ENCODE data around the gene CA10.

The CA10 gene

GRCh38 chr17:52071712-52072111 lies 86.8 kb downstream of the CA10 start:
- no peak for TF ChIP-seq CTCF (IDR thresholded peaks at IDR 0.05; ENCODE audit: insufficient read depth, low read length, poor library complexity, severe bottlenecking)
- H3K27me3 ChIP-seq (replicated peaks; ENCODE audit: control insufficient read depth, insufficient read depth, low read length) = no peaks in the 10 kb centered on the region
- DNase-seq (ENCODE audit: extremely low read depth, insufficient read length) = no peak
- H3K36me3 ChIP-seq (ENCODE audit: control insufficient read depth, insufficient read depth, low read length) = no peaks in the 10 kb centered on the region
- no peak overlapping the region for H3K4me3 ChIP-seq (replicated peaks; ENCODE audit: low read depth, low read length)

GRCh38 chr17:52064791-52065211 lies 93.7 kb downstream of the CA10 start:
- Histone ChIP-seq H3K36me3 (ENCODE audit: control insufficient read depth, insufficient read depth, low read length) (no peaks in the 10 kb centered on the region), H3K27me3 (replicated peaks; ENCODE audit: control insufficient read depth, insufficient read depth, low read length) (no peaks in the 10 kb centered on the region), H3K4me3 (replicated peaks; ENCODE audit: low read depth, low read length) (no peak overlapping the region)
- DNase-seq (ENCODE audit: extremely low read depth, insufficient read length) = no peak
- no peak for TF ChIP-seq CTCF (IDR thresholded peaks at IDR 0.05; ENCODE audit: insufficient read depth, low read length, poor library complexity, severe bottlenecking)

GRCh38 chr17:52049496-52049895 lies 109.0 kb downstream of the CA10 start:
- H3K36me3 ChIP-seq (ENCODE audit: control insufficient read depth, insufficient read depth, low read length) = no peaks in the 10 kb centered on the region
- no peak for DNase-seq (ENCODE audit: extremely low read depth, insufficient read length)
- no peak for TF ChIP-seq CTCF (IDR thresholded peaks at IDR 0.05; ENCODE audit: insufficient read depth, low read length, poor library complexity, severe bottlenecking)
- no peaks in the 10 kb centered on the region for H3K27me3 ChIP-seq (replicated peaks; ENCODE audit: control insufficient read depth, insufficient read depth, low read length)
- H3K4me3 ChIP-seq (replicated peaks; ENCODE audit: low read depth, low read length) = no peak overlapping the region

- no peak for TF ChIP-seq CTCF (IDR thresholded peaks at IDR 0.05; ENCODE audit: insufficient read depth, low read length, poor library complexity, severe bottlenecking)
- Histone ChIP-seq H3K36me3 (ENCODE audit: control insufficient read depth, insufficient read depth, low read length) (no peaks in the 10 kb centered on the region), H3K4me3 (replicated peaks; ENCODE audit: low read depth, low read length) (no peak overlapping the region), H3K27me3 (replicated peaks; ENCODE audit: control insufficient read depth, insufficient read depth, low read length) (no peaks in the 10 kb centered on the region)
- no peak for DNase-seq (ENCODE audit: extremely low read depth, insufficient read length)
Measured at GRCh38 chr17:52049051-52049450, 109.5 kb downstream of the CA10 start.

GRCh38 chr17:52048137-52048898 lies 110.2 kb downstream of the CA10 start:
- no peaks in the 10 kb centered on the region for H3K36me3 ChIP-seq (ENCODE audit: control insufficient read depth, insufficient read depth, low read length)
- H3K4me3 ChIP-seq (replicated peaks; ENCODE audit: low read depth, low read length) = no peak overlapping the region
- H3K27me3 ChIP-seq (replicated peaks; ENCODE audit: control insufficient read depth, insufficient read depth, low read length) = no peaks in the 10 kb centered on the region
- no peak for TF ChIP-seq CTCF (IDR thresholded peaks at IDR 0.05; ENCODE audit: insufficient read depth, low read length, poor library complexity, severe bottlenecking)
- DNase-seq (ENCODE audit: extremely low read depth, insufficient read length) = no peak
